ENCODE data around the gene KNG1.
A peak's percentile ranks its signal among the peaks of the same experiment; 100 is the strongest.

Gene KNG1

GRCh38 chr3:186757686-186758220, 40.6 kb downstream of the KNG1 start:
- Histone ChIP-seq H3K4me3 (ENCODE audit: low read length) (no peak overlapping the region), H3K27me3 (ENCODE audit: control insufficient read depth, insufficient read depth, low read length) (no peaks in the 10 kb centered on the region), H3K9ac (ENCODE audit: low read length) (no peak overlapping the region), H3K4me1 (ENCODE audit: control insufficient read depth, insufficient read depth, low read length) (peaks cover 19% of the 10 kb centered on the region), H3K9me3 (ENCODE audit: control insufficient read depth, low read length) (no peaks in the 10 kb centered on the region), H3K36me3 (ENCODE audit: control insufficient read depth, insufficient read depth, low read length) (no peaks in the 10 kb centered on the region)

GRCh38 chr3:186759231-186759930, 42.2 kb downstream of the KNG1 start:
- Histone ChIP-seq H3K27me3 (ENCODE audit: control insufficient read depth, insufficient read depth, low read length) (no peaks in the 10 kb centered on the region), H3K36me3 (ENCODE audit: control insufficient read depth, insufficient read depth, low read length) (no peaks in the 10 kb centered on the region), H3K9ac (ENCODE audit: low read length) (no peak overlapping the region), H3K9me3 (ENCODE audit: control insufficient read depth, low read length) (no peaks in the 10 kb centered on the region), H3K4me3 (ENCODE audit: low read length) (no peak overlapping the region), H3K4me1 (ENCODE audit: control insufficient read depth, insufficient read depth, low read length) (peaks cover 19% of the 10 kb centered on the region)

DNA sequence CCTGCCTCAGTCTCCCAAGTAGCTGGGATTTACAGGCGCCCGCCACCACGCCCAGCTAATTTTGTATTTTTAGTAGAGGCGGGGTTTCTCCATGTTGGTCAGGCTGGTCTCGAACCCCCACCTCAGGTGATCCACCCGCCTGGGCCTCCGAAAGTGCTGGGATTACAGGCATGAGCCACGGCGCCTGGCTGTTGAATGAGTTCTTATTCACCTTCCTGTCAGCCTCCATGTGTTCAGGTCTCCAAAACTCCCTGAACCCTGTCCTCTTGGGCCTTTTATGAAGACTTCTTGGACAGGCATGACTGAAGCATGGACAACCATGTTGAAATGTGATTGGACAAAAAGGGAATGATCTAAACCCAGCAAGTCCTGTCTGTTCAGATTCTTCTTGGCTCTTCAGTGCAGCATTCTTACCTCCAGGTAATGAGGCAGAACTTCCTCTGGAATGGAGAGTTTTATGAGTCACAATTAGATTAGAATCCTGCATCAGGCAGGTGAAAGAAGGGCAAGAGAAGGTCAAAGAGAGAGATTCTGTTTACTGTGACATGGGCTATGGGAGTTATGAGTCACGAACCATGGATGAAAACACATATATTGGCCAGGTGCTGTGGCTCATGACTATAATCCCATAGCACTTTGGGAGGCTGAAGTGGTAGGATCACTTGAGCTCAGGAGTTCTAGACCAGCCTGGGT, 43.1 kb downstream of the KNG1 start:
- Histone ChIP-seq H3K9me3 (ENCODE audit: control insufficient read depth, low read length) (no peaks in the 10 kb centered on the region), H3K36me3 (ENCODE audit: control insufficient read depth, insufficient read depth, low read length) (no peaks in the 10 kb centered on the region), H3K4me3 (ENCODE audit: low read length) (no peak overlapping the region), H3K4me1 (ENCODE audit: control insufficient read depth, insufficient read depth, low read length) (peaks cover 19% of the 10 kb centered on the region), H3K27me3 (ENCODE audit: control insufficient read depth, insufficient read depth, low read length) (no peaks in the 10 kb centered on the region), H3K9ac (ENCODE audit: low read length) (no peak overlapping the region)

GRCh38 chr3:186760897-186761447, 43.8 kb downstream of the KNG1 start:
- Histone ChIP-seq H3K9me3 (ENCODE audit: control insufficient read depth, low read length) (no peaks in the 10 kb centered on the region), H3K4me1 (ENCODE audit: control insufficient read depth, insufficient read depth, low read length) (peaks cover 19% of the 10 kb centered on the region), H3K36me3 (ENCODE audit: control insufficient read depth, insufficient read depth, low read length) (no peaks in the 10 kb centered on the region), H3K27me3 (ENCODE audit: control insufficient read depth, insufficient read depth, low read length) (no peaks in the 10 kb centered on the region), H3K9ac (ENCODE audit: low read length) (no peak overlapping the region), H3K4me3 (ENCODE audit: low read length) (no peak overlapping the region)

- Histone ChIP-seq H3K4me3 (ENCODE audit: low read length) (peak overlapping the region; percentile 51), H3K9ac (ENCODE audit: low read length) (peak overlapping the region; percentile 61), H3K9me3 (ENCODE audit: control insufficient read depth, low read length) (no peaks in the 10 kb centered on the region), H3K27me3 (ENCODE audit: control insufficient read depth, insufficient read depth, low read length) (peaks cover 4% of the 10 kb centered on the region), H3K4me1 (ENCODE audit: control insufficient read depth, insufficient read depth, low read length) (peaks cover 15% of the 10 kb centered on the region), H3K36me3 (ENCODE audit: control insufficient read depth, insufficient read depth, low read length) (no peaks in the 10 kb centered on the region)
Observed at GRCh38 chr3:186772281-186772694, 55.1 kb downstream of the KNG1 start.

DNA sequence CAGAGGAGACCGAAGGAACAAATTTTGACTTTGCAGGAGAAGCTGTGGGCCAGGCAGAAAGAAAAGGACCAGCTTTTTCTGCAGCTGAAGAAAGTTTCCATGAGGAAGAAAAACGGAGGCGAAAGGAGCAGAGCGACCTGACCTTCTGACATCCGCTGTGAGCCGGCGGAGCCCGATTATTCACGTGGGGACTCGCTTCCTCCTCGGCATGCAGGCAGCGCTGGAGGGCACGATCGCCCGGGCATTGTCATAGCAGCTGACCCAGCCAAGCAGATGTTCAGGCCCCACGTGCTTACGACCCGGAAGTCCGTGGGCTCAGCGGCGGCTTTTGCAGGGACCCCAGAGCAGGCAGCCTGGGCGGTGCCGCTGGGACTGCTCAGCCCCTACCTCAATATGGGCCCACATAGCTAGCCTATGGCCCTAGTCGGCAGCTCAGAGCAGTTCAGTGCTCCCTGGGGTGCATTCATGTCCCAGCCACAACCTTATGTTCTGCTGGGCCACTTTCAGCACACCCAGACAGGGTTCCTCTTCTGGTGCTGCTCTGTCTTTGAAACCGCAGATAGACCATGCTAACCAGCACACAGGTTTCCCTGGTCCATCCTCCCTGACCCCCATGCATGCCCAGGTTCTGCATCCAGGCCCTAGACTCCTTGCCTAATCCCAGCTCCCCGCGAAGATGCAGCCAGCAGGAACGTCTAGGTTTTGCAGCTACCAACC, 55.7 kb downstream of the KNG1 start:
- H3K9ac ChIP-seq (ENCODE audit: low read length): peak overlapping the region; percentile 61
- H3K4me1 ChIP-seq (ENCODE audit: control insufficient read depth, insufficient read depth, low read length): peaks cover 15% of the 10 kb centered on the region
- peaks cover 4% of the 10 kb centered on the region for H3K27me3 ChIP-seq (ENCODE audit: control insufficient read depth, insufficient read depth, low read length)
- H3K4me3 ChIP-seq (ENCODE audit: low read length): peak overlapping the region; percentile 51
- no peaks in the 10 kb centered on the region for H3K9me3 ChIP-seq (ENCODE audit: control insufficient read depth, low read length)
- H3K36me3 ChIP-seq (ENCODE audit: control insufficient read depth, insufficient read depth, low read length): no peaks in the 10 kb centered on the region

DNA sequence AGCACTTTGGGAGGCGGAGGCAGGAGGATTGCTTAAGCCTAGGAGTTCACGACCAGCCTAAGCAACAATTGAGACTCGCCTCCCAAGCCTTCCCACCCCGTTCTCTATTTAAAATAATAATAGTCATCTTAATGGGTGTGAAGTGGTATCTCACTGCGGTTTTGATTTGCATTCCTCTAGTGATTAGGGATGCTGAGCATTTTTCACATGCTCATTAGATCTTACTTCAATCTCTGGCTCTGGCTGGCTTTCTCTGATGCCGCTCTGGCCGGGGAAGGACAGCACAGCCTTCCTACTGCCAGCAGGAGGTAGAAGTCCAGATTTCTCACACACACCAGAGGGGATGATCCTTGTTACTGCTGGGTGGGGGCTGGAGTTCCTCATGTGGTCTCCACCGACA, 58.8 kb downstream of the KNG1 start:
- H3K27me3 ChIP-seq (ENCODE audit: control insufficient read depth, insufficient read depth, low read length): peaks cover 4% of the 10 kb centered on the region
- no peaks in the 10 kb centered on the region for H3K9me3 ChIP-seq (ENCODE audit: control insufficient read depth, low read length)
- no peak overlapping the region for H3K4me3 ChIP-seq (ENCODE audit: low read length)
- H3K36me3 ChIP-seq (ENCODE audit: control insufficient read depth, insufficient read depth, low read length): no peaks in the 10 kb centered on the region
- H3K9ac ChIP-seq (ENCODE audit: low read length): no peak overlapping the region
- peaks cover 15% of the 10 kb centered on the region for H3K4me1 ChIP-seq (ENCODE audit: control insufficient read depth, insufficient read depth, low read length)

DNA sequence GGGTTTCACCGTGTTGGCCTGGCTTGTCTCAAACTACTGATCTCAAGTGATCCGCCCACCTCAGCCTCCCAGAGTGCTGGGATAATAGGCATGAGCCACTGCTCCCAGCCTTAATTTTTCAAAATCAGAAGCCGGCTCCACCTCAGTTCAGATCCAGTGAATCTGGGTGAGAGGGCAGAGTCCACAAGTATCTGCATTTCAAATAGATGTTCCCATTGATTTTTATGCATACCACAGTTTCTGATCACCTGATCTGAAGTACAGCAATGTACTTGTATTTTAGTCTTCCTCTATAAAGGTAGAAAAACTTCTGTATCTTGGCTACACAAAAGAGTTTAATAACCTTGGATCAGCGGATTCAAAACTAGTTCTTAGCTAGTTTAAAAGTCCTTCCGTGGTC, 62.0 kb downstream of the KNG1 start:
- Histone ChIP-seq H3K4me1 (ENCODE audit: control insufficient read depth, insufficient read depth, low read length) (no peaks in the 10 kb centered on the region), H3K36me3 (ENCODE audit: control insufficient read depth, insufficient read depth, low read length) (no peaks in the 10 kb centered on the region), H3K27me3 (ENCODE audit: control insufficient read depth, insufficient read depth, low read length) (no peaks in the 10 kb centered on the region), H3K9ac (ENCODE audit: low read length) (no peak overlapping the region), H3K9me3 (ENCODE audit: control insufficient read depth, low read length) (no peaks in the 10 kb centered on the region), H3K4me3 (ENCODE audit: low read length) (no peak overlapping the region)

DNA sequence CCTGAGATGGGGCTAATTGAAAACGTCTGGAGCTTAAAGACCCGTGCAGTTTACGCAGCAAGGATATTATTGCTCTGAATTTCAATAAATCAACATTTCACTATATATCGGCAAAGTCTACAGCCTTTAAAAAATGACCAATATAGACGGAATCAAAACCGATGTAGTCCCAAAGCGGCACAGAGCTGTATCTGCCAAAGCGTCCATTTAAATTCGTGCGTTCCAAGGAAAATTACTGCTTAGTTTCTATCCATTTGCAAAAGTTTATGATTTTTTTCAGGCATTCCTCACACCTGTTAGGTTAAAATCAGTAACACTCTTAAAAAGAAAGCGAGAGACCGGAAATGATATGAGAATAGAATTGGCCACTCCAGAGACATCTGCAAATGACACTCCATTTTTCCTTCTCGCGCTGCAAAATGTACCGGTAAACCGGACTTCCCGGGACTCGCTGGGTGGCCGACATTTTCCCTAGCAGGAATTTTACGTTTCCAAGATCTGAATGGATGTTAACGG, 65.4 kb downstream of the KNG1 start:
- H3K9ac ChIP-seq (ENCODE audit: low read length): peak overlapping the region; percentile 98
- no peaks in the 10 kb centered on the region for H3K9me3 ChIP-seq (ENCODE audit: control insufficient read depth, low read length)
- peaks cover 16% of the 10 kb centered on the region for H3K36me3 ChIP-seq (ENCODE audit: control insufficient read depth, insufficient read depth, low read length)
- peak overlapping the region; percentile 88 for H3K4me3 ChIP-seq (ENCODE audit: low read length)
- H3K27me3 ChIP-seq (ENCODE audit: control insufficient read depth, insufficient read depth, low read length): no peaks in the 10 kb centered on the region
- H3K4me1 ChIP-seq (ENCODE audit: control insufficient read depth, insufficient read depth, low read length): peaks cover 15% of the 10 kb centered on the region

GRCh38 chr3:186783058-186783730, 66.0 kb downstream of the KNG1 start, which contains the start of gene EIF4A2:
Gene EIF4A2, plus strand, starts transcription at chr3:186783577. Its CDS starts 34 bp downstream, at chr3:186783611.
- Histone ChIP-seq H3K4me3 (ENCODE audit: low read length) (peak within 1 kb of the TSS; percentile 88), H3K9me3 (ENCODE audit: control insufficient read depth, low read length) (no peaks in the 10 kb centered on the region), H3K27me3 (ENCODE audit: control insufficient read depth, insufficient read depth, low read length) (no peaks in the 10 kb centered on the region)

More at GRCh38 chr3:186783058-186783730, 66.0 kb downstream of the KNG1 start, which contains the start of gene EIF4A2:
- Histone ChIP-seq H3K4me1 (ENCODE audit: control insufficient read depth, insufficient read depth, low read length) (peaks cover 17% of the 10 kb centered on the region), H3K36me3 (ENCODE audit: control insufficient read depth, insufficient read depth, low read length) (peaks cover 18% of the 10 kb centered on the region), H3K9ac (ENCODE audit: low read length) (peak within 1 kb of the TSS; percentile 98)

Measured in mucosa of stomach (tissue), 1 donor.